ENCODE data around the gene ABL1. TPM values are rescaled to one million over a fixed set of nuclear protein-coding genes. Genes with fewer than 3 reads are reported as not detected.

ABL1 gene
- total and polyA plus RNA-seq, 7 donors = 15.5 to 41.0 (median 31.2) TPM

DNA sequence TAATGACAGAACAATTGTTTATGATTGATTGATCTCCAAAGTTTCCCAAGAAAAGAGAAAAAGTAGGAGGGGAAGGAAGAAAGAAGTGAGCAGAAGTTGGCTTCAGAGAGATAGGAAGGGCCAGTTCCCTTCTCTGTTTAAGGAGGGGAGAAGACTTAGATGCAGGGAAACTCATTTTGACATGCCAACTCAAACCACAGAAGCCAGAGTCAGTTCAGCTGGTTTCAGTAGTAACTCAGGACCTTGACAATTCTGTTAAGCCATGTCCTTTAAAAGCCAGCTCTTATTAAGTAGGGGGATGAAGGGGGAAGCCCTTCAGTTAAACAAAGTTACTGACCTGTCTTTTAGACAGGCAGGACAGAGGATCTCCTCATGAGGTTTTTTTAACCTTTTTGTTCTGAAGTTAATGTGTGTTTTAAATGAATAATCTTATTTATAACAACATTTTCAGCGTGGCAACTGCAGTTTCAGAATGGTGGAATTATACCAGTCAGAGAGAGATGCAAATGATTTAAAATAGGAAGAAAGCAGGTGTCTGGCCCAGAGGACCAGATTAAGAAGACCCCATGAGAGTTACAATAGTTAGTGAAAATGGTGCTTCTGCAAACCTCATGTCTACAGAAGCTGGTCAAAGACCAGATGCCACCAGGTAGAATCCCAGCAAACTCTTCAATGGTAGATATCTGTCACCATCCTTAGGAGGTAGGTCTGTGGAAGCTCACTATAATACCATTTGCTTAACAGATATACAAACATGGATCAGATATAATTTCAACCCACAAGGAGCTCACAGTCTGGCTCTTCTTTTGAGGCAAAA, 29.3 kb upstream of the ABL1 start:
- intact Hi-C loops (cut with DNase I) = no loop called here
- no peaks in the 10 kb centered on the region for H3K4me1 ChIP-seq
- 45 to 63% (median 51%) methylated on average over 1 of the region's 1 CpG for WGBS, 3 donors

GRCh38 chr9:130806327-130806716, 28.7 kb upstream of the ABL1 start:
- H3K27ac ChIP-seq = no peak overlapping the region
- H3K4me1 ChIP-seq = no peaks in the 10 kb centered on the region
- H3K27me3 ChIP-seq (ENCODE audit: insufficient read depth in 3 of 3, low read length in 2 of 3) = no peaks in the 10 kb centered on the region
- no peak for TF ChIP-seq CTCF (IDR thresholded peaks at IDR 0.05)
- DNase-seq (no peak), ATAC-seq (no peak)
- H3K4me3 ChIP-seq = no peak overlapping the region
- 95 to 97% (median 96%) methylated on average over 1 of the region's 1 CpG for WGBS, 3 donors
- intact Hi-C loops (cut with DNase I) = no loop called here
- H3K36me3 ChIP-seq (ENCODE audit: insufficient read depth in 1 of 2, low read depth in 1 of 2) = no peaks in the 10 kb centered on the region
- no peaks in the 10 kb centered on the region for H3K9me3 ChIP-seq

More for the DNA sequence above, 29.3 kb upstream of the ABL1 start:
- no peaks in the 10 kb centered on the region for H3K27me3 ChIP-seq (ENCODE audit: insufficient read depth in 3 of 3, low read length in 2 of 3)
- ATAC-seq = no peak
- no peak overlapping the region for H3K27ac ChIP-seq
- no peak for DNase-seq
- H3K9me3 ChIP-seq = no peaks in the 10 kb centered on the region
- TF ChIP-seq CTCF (IDR thresholded peaks at IDR 0.05) = no peak
- no peak overlapping the region for H3K4me3 ChIP-seq
- H3K36me3 ChIP-seq (ENCODE audit: insufficient read depth in 1 of 2, low read depth in 1 of 2) = no peaks in the 10 kb centered on the region

- H3K27ac ChIP-seq = no peak overlapping the region
- ATAC-seq = no peak
- H3K36me3 ChIP-seq (ENCODE audit: insufficient read depth in 1 of 2, low read depth in 1 of 2) = no peaks in the 10 kb centered on the region
- no peaks in the 10 kb centered on the region for H3K4me1 ChIP-seq
- intact Hi-C loops (cut with DNase I) = no loop called here
- TF ChIP-seq CTCF (IDR thresholded peaks at IDR 0.05) = no peak
- no peak overlapping the region for H3K4me3 ChIP-seq
- no peak for DNase-seq
- H3K9me3 ChIP-seq = no peaks in the 10 kb centered on the region
- H3K27me3 ChIP-seq (ENCODE audit: insufficient read depth in 3 of 3, low read length in 2 of 3) = no peaks in the 10 kb centered on the region
Measured at GRCh38 chr9:130810609-130811136, 24.4 kb upstream of the ABL1 start.

DNA sequence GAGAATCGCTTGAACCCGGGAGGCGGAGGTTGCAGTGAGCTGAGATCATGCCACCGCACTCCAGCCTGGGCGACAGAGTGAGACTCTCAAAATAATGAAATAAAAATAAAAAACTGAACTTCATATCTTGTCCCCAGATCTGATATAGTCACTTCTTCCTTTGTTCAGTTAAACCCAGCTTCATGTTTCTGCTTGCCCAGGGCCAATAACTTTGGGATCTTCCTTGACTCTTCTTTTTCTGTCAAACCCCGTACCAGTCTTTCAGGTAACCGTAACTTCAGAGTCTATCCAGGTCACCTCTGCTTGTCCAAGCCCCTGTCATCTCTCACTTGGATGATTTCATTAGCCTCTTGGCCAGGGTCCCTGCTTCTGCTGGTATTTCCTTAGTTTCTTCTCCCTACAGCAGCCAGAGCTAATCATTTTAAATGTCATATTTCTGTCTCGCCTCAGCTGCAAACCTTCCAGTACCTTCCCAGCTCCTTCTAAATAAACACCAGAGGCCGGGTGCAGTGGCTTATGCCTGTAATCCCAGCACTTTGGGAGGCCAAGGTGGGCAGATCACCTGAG, 19.7 kb upstream of the ABL1 start:
- 70 to 83% (median 74%) methylated on average over 9 of the region's 9 CpGs for WGBS, 3 donors
- H3K9me3 ChIP-seq = no peaks in the 10 kb centered on the region
- TF ChIP-seq CTCF (IDR thresholded peaks at IDR 0.05) = no peak

More for the DNA sequence above, 19.7 kb upstream of the ABL1 start:
- no peak for ATAC-seq
- Histone ChIP-seq H3K4me1 (no peaks in the 10 kb centered on the region), H3K36me3 (ENCODE audit: insufficient read depth in 1 of 2, low read depth in 1 of 2) (no peaks in the 10 kb centered on the region), H3K27ac (no peak overlapping the region), H3K27me3 (ENCODE audit: insufficient read depth in 3 of 3, low read length in 2 of 3) (no peaks in the 10 kb centered on the region), H3K4me3 (no peak overlapping the region)
- DNase-seq = no peak
- intact Hi-C loops (cut with DNase I) = no loop called here
